Effector memory CD4-positive, alpha-beta T cell (primary cell): Measurements from ENCODE around the gene NT5DC1.

Source experiments
- DNase-seq, 3 donors: peaks; one replicate each; pipeline ENCODE4 v3.0.0-alpha.2; 2020
- H3K27ac ChIP-seq: 2 replicates; pipeline ENCODE4 v1.7.0; 2013; ENCODE audit warnings: mild to moderate bottlenecking, low read length, moderate library complexity; ENCODE audit not compliant: insufficient read depth, poor library complexity, severe bottlenecking
- H3K27me3 ChIP-seq: replicated peaks from 2 replicates; pipeline ENCODE4 v1.7.0; 2013; ENCODE audit warnings: mild to moderate bottlenecking, low read length; ENCODE audit not compliant: insufficient read depth, control insufficient read depth, poor library complexity, severe bottlenecking
- H3K36me3 ChIP-seq: 2 replicates; pipeline ENCODE4 v1.7.0; 2013; ENCODE audit warnings: mild to moderate bottlenecking, low read length, moderate library complexity; ENCODE audit not compliant: control insufficient read depth, insufficient read depth
- H3K4me1 ChIP-seq: 2 replicates; pipeline ENCODE4 v1.7.0; 2013; ENCODE audit warnings: low read length, mild to moderate bottlenecking; ENCODE audit not compliant: control insufficient read depth, insufficient read depth, poor library complexity, severe bottlenecking
- H3K4me3 ChIP-seq: 2 replicates; pipeline ENCODE4 v1.7.0; 2013; ENCODE audit warnings: low read length, low read depth, mild to moderate bottlenecking; ENCODE audit not compliant: insufficient read depth, poor library complexity, severe bottlenecking
- H3K9me3 ChIP-seq: 2 replicates; pipeline ENCODE4 v1.7.0; 2013; ENCODE audit warnings: mild to moderate bottlenecking, low read length, moderate library complexity; ENCODE audit not compliant: control insufficient read depth

Gene NT5DC1

GRCh38 chr6:116158641-116159040 is 58.0 kb downstream of the NT5DC1 start:
- no peaks in the 10 kb centered on the region for H3K27me3 ChIP-seq
- no peaks in the 10 kb centered on the region for H3K4me1 ChIP-seq
- no peaks in the 10 kb centered on the region for H3K9me3 ChIP-seq
- H3K36me3 ChIP-seq, result no peaks in the 10 kb centered on the region
- H3K27ac ChIP-seq, result no peak overlapping the region
- no peak for DNase-seq
- H3K4me3 ChIP-seq, result no peak overlapping the region

GRCh38 chr6:116159782-116160524 is 59.3 kb downstream of the NT5DC1 start:
- no peak for DNase-seq
- H3K27me3 ChIP-seq, result no peaks in the 10 kb centered on the region
- no peaks in the 10 kb centered on the region for H3K36me3 ChIP-seq

GRCh38 chr6:116165596-116165995 is 64.9 kb downstream of the NT5DC1 start:
- H3K4me3 ChIP-seq, result no peak overlapping the region
- no peak overlapping the region for H3K27ac ChIP-seq
- no peaks in the 10 kb centered on the region for H3K36me3 ChIP-seq
- no peak for DNase-seq
- H3K4me1 ChIP-seq, result no peaks in the 10 kb centered on the region
- no peaks in the 10 kb centered on the region for H3K9me3 ChIP-seq
- no peaks in the 10 kb centered on the region for H3K27me3 ChIP-seq

More at GRCh38 chr6:116159782-116160524, 59.3 kb downstream of the NT5DC1 start:
- H3K4me3 ChIP-seq, result no peak overlapping the region
- H3K9me3 ChIP-seq, result no peaks in the 10 kb centered on the region
- no peaks in the 10 kb centered on the region for H3K4me1 ChIP-seq
- no peak overlapping the region for H3K27ac ChIP-seq

GRCh38 chr6:116166369-116166768 is 65.7 kb downstream of the NT5DC1 start:
- no peaks in the 10 kb centered on the region for H3K27me3 ChIP-seq
- H3K36me3 ChIP-seq, result no peaks in the 10 kb centered on the region
- H3K9me3 ChIP-seq, result no peaks in the 10 kb centered on the region
- no peak overlapping the region for H3K27ac ChIP-seq
- no peaks in the 10 kb centered on the region for H3K4me1 ChIP-seq
- no peak for DNase-seq
- no peak overlapping the region for H3K4me3 ChIP-seq

- no peaks in the 10 kb centered on the region for H3K4me1 ChIP-seq
Measured at GRCh38 chr6:116168148-116168547, 67.5 kb downstream of the NT5DC1 start.

GRCh38 chr6:116169880-116170279 is 69.2 kb downstream of the NT5DC1 start:
- Histone ChIP-seq H3K4me1 (no peaks in the 10 kb centered on the region), H3K27me3 (no peaks in the 10 kb centered on the region), H3K4me3 (no peak overlapping the region), H3K27ac (no peak overlapping the region), H3K9me3 (no peaks in the 10 kb centered on the region), H3K36me3 (no peaks in the 10 kb centered on the region)
- DNase-seq, result no peak

More at GRCh38 chr6:116168148-116168547, 67.5 kb downstream of the NT5DC1 start:
- no peaks in the 10 kb centered on the region for H3K9me3 ChIP-seq
- no peak overlapping the region for H3K27ac ChIP-seq
- no peaks in the 10 kb centered on the region for H3K27me3 ChIP-seq
- H3K36me3 ChIP-seq, result no peaks in the 10 kb centered on the region
- no peak for DNase-seq
- no peak overlapping the region for H3K4me3 ChIP-seq

- no peak for DNase-seq
- no peaks in the 10 kb centered on the region for H3K4me1 ChIP-seq
- H3K36me3 ChIP-seq, result no peaks in the 10 kb centered on the region
- H3K27ac ChIP-seq, result no peak overlapping the region
- peaks cover 5% of the 10 kb centered on the region for H3K9me3 ChIP-seq
- H3K4me3 ChIP-seq, result no peak overlapping the region
- H3K27me3 ChIP-seq, result no peaks in the 10 kb centered on the region
Measured at GRCh38 chr6:116170358-116171057, 69.9 kb downstream of the NT5DC1 start.

- no peak for DNase-seq
- Histone ChIP-seq H3K27me3 (no peaks in the 10 kb centered on the region), H3K4me3 (no peak overlapping the region), H3K9me3 (peaks cover 5% of the 10 kb centered on the region), H3K27ac (no peak overlapping the region), H3K36me3 (no peaks in the 10 kb centered on the region), H3K4me1 (no peaks in the 10 kb centered on the region)
Measured at GRCh38 chr6:116173928-116174327, 73.3 kb downstream of the NT5DC1 start.

- DNase-seq, result no peak
- Histone ChIP-seq H3K4me1 (no peaks in the 10 kb centered on the region), H3K27me3 (no peaks in the 10 kb centered on the region), H3K4me3 (no peak overlapping the region), H3K27ac (no peak overlapping the region), H3K9me3 (peaks cover 5% of the 10 kb centered on the region), H3K36me3 (no peaks in the 10 kb centered on the region)
Measured at GRCh38 chr6:116175344-116175743, 74.7 kb downstream of the NT5DC1 start.

- Histone ChIP-seq H3K4me1 (no peaks in the 10 kb centered on the region), H3K4me3 (no peak overlapping the region), H3K27me3 (no peaks in the 10 kb centered on the region), H3K36me3 (no peaks in the 10 kb centered on the region), H3K27ac (no peak overlapping the region), H3K9me3 (peaks cover 5% of the 10 kb centered on the region)
- DNase-seq, result no peak
Measured at GRCh38 chr6:116176596-116176995, 75.9 kb downstream of the NT5DC1 start.
